ENCODE data around the gene CBY2. TPM values are rescaled to one million over a fixed set of nuclear protein-coding genes. Genes with fewer than 3 reads are reported as not detected.

CBY2 gene
- total and polyA plus RNA-seq, 2 donors from 2014 or later = 0.22 TPM; not detected in 1

GRCh38 chr13:45690636-45691035 lies 11.5 kb upstream of the CBY2 start:
- Histone ChIP-seq H3K36me3 (ENCODE audit: control insufficient read depth in 2 of 3, insufficient read depth in 3 of 3, low read length in 3 of 3) (no peaks in the 10 kb centered on the region), H3K9ac (ENCODE audit: low read length in 3 of 3) (no peak overlapping the region), H3K27me3 (ENCODE audit: control insufficient read depth, insufficient read depth, low read length) (no peaks in the 10 kb centered on the region), H3K4me3 (ENCODE audit: low read length in 3 of 3) (no peak overlapping the region), H3K27ac (ENCODE audit: low read depth in 2 of 2, low read length in 2 of 2) (peak overlapping the region in 1 of 2 donors; percentile 10), H3K4me1 (ENCODE audit: control insufficient read depth in 2 of 3, insufficient read depth in 2 of 3, low read depth in 1 of 3, low read length in 3 of 3) (no peaks in the 10 kb centered on the region), H3K9me3 (ENCODE audit: control insufficient read depth in 2 of 3, insufficient read depth in 1 of 3, low read length in 3 of 3) (no peaks in the 10 kb centered on the region)
- FAIRE-seq (no peak), DNase-seq (peak in 2 of 5 donors; percentile 48 to 54)
- TF ChIP-seq, protein P1, sequence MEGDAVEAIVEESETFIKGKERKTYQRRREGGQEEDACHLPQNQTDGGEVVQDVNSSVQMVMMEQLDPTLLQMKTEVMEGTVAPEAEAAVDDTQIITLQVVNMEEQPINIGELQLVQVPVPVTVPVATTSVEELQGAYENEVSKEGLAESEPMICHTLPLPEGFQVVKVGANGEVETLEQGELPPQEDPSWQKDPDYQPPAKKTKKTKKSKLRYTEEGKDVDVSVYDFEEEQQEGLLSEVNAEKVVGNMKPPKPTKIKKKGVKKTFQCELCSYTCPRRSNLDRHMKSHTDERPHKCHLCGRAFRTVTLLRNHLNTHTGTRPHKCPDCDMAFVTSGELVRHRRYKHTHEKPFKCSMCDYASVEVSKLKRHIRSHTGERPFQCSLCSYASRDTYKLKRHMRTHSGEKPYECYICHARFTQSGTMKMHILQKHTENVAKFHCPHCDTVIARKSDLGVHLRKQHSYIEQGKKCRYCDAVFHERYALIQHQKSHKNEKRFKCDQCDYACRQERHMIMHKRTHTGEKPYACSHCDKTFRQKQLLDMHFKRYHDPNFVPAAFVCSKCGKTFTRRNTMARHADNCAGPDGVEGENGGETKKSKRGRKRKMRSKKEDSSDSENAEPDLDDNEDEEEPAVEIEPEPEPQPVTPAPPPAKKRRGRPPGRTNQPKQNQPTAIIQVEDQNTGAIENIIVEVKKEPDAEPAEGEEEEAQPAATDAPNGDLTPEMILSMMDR (IDR thresholded peaks at IDR 0.05; ENCODE audit: borderline replicate concordance, extremely low read depth, insufficient read depth) = no peak
- intact Hi-C loops (cut with DNase I) = no loop called here

DNA sequence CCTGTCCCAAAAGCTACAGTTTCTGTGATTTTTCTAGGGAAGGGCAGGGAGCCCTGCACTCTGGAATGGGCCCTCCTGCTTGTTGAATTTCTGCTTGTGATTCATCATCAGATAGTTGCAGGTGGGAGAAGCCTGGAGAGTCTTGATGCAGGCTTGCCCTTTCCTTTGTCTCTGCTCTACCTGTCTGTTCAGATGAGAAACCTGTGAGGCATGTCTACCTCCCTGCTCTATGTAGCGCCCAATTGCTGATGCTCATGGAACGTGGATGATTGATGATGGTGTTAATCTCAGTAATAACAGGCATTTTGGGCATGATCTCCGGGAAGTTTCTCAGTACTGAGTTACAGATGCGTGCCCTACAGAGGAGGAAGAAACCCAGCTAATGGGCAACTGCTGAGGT lies 10.9 kb upstream of the CBY2 start:
- Histone ChIP-seq H3K27me3 (ENCODE audit: control insufficient read depth, insufficient read depth, low read length) (no peaks in the 10 kb centered on the region), H3K4me1 (ENCODE audit: control insufficient read depth in 2 of 3, insufficient read depth in 2 of 3, low read depth in 1 of 3, low read length in 3 of 3) (no peaks in the 10 kb centered on the region), H3K9ac (ENCODE audit: low read length in 3 of 3) (no peak overlapping the region), H3K9me3 (ENCODE audit: control insufficient read depth in 2 of 3, insufficient read depth in 1 of 3, low read length in 3 of 3) (no peaks in the 10 kb centered on the region), H3K36me3 (ENCODE audit: control insufficient read depth in 2 of 3, insufficient read depth in 3 of 3, low read length in 3 of 3) (no peaks in the 10 kb centered on the region), H3K27ac (ENCODE audit: low read depth in 2 of 2, low read length in 2 of 2) (no peak overlapping the region), H3K4me3 (ENCODE audit: low read length in 3 of 3) (no peak overlapping the region)
- FAIRE-seq (no peak), DNase-seq (no peak)
- TF ChIP-seq, protein P1 (IDR thresholded peaks at IDR 0.05; ENCODE audit: borderline replicate concordance, extremely low read depth, insufficient read depth) = no peak
- intact Hi-C loops (cut with DNase I) = no loop called here

DNA sequence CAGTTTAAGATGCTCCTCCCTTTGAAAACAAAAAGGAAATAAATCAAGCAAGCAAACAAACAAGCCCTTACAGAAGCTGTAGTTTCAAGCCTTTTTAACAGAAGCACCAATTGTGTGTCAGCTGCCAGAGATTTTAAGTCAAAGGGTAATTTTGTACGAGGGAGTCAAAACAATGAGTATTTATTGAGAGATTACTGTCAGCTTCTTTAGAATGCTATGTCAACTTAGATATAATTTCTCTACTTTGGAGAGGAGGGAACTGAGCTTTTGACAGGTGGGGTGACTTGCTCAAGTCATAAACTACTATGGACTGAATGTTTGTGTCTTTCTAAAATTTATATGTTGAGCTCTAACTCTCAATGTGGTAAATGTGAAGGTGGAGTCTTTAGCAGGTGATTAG lies 10.5 kb upstream of the CBY2 start:
- intact Hi-C loops (cut with DNase I) = no loop called here
- Histone ChIP-seq H3K27me3 (ENCODE audit: control insufficient read depth, insufficient read depth, low read length) (no peaks in the 10 kb centered on the region), H3K4me1 (ENCODE audit: control insufficient read depth in 2 of 3, insufficient read depth in 2 of 3, low read depth in 1 of 3, low read length in 3 of 3) (no peaks in the 10 kb centered on the region), H3K36me3 (ENCODE audit: control insufficient read depth in 2 of 3, insufficient read depth in 3 of 3, low read length in 3 of 3) (no peaks in the 10 kb centered on the region), H3K4me3 (ENCODE audit: low read length in 3 of 3) (no peak overlapping the region), H3K9ac (ENCODE audit: low read length in 3 of 3) (no peak overlapping the region), H3K9me3 (ENCODE audit: control insufficient read depth in 2 of 3, insufficient read depth in 1 of 3, low read length in 3 of 3) (no peaks in the 10 kb centered on the region), H3K27ac (ENCODE audit: low read depth in 2 of 2, low read length in 2 of 2) (no peak overlapping the region)
- no peak for DNase-seq
- FAIRE-seq = no peak
- TF ChIP-seq, protein P1 (IDR thresholded peaks at IDR 0.05; ENCODE audit: borderline replicate concordance, extremely low read depth, insufficient read depth) = no peak

DNA sequence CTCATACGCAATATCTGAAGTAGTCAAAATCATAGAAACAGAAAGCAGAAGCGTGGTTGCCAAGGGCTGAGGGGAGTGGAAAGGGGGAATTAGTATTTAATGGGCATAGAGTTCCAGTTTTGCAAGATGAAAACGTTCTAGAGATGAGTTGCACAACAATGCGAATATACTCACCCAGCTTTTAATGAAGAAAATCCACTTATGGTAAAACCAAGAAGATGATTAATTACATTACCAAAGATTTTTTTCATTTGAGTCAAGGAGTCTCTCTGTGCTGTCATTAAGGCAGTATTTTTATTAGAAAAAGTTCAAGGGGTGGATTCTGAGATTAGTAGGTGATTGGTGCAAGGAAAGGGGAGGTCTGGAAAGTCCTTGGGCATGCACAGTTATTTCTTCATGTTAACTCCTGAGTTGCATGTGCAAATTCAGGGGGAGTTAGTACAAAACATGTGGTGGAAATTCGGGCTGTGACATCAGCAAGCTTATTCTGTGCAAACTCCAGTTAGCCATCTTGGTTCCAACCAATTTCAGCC lies 6.9 kb upstream of the CBY2 start:
- Histone ChIP-seq H3K27me3 (ENCODE audit: control insufficient read depth, insufficient read depth, low read length) (no peaks in the 10 kb centered on the region), H3K27ac (ENCODE audit: low read depth in 2 of 2, low read length in 2 of 2) (no peak overlapping the region), H3K9ac (ENCODE audit: low read length in 3 of 3) (no peak overlapping the region), H3K4me3 (ENCODE audit: low read length in 3 of 3) (peak overlapping the region in 1 of 3 donors; percentile 29), H3K4me1 (ENCODE audit: control insufficient read depth in 2 of 3, insufficient read depth in 2 of 3, low read depth in 1 of 3, low read length in 3 of 3) (no peaks in the 10 kb centered on the region), H3K9me3 (ENCODE audit: control insufficient read depth in 2 of 3, insufficient read depth in 1 of 3, low read length in 3 of 3) (no peaks in the 10 kb centered on the region), H3K36me3 (ENCODE audit: control insufficient read depth in 2 of 3, insufficient read depth in 3 of 3, low read length in 3 of 3) (no peaks in the 10 kb centered on the region)
- intact Hi-C loops (cut with DNase I) = no loop called here
- FAIRE-seq (no peak), DNase-seq (no peak)
- TF ChIP-seq, protein P1 (IDR thresholded peaks at IDR 0.05; ENCODE audit: borderline replicate concordance, extremely low read depth, insufficient read depth) = no peak

Measured in kidney (tissue), 14 donors.